MCF 10A (cell line): ENCODE measurements around the gene SLC9A4. TPM values are rescaled to one million over a fixed set of nuclear protein-coding genes. Genes with fewer than 3 reads are reported as not detected.
A peak's percentile ranks its signal among the peaks of the same experiment; 100 is the strongest.

Experiments used
- BruUV-seq: library from RNA; stranded (reverse); fragments of 400-500 nt; replicated peaks from 2 replicates; lab custom pipeline; 2021; lab: Mats Ljungman, UMichigan
- CTCF ChIA-PET: fragments of 300-600 bp; sonication (Branson Sonifier 250); formaldehyde crosslinking; extraction: SDS; loops from one replicate; lab custom pipeline; 2021; ENCODE audit warnings: antibody characterized with exemption, inconsistent platforms; lab: Yijun Ruan, JAX
- POLR2A ChIA-PET: fragments of 300-600, 350-650 bp; sonication (Branson Sonifier 250); formaldehyde crosslinking; extraction: SDS; loops from one replicate; lab custom pipeline; 2020; ENCODE audit warnings: antibody characterized with exemption, inconsistent platforms; lab: Yijun Ruan, JAX
- DNase-seq: peaks from one replicate; pipeline ENCODE4 v3.0.0-alpha.2; 2018; ENCODE audit not compliant: unreplicated experiment
- H3K27ac Mint-ChIP-seq: one replicate; pipeline ENCODE4 v1.8.0; 2022; ENCODE audit warnings: mild to moderate bottlenecking, low read depth, mixed read lengths; ENCODE audit not compliant: unreplicated experiment
- H3K27me3 Mint-ChIP-seq: one replicate; pipeline ENCODE4 v1.8.0; 2022; ENCODE audit warnings: mixed read lengths; ENCODE audit not compliant: insufficient read depth, unreplicated experiment
- H3K36me3 Mint-ChIP-seq: one replicate; pipeline ENCODE4 v1.8.0; 2022; ENCODE audit warnings: mild to moderate bottlenecking, moderate library complexity, mixed read lengths; ENCODE audit not compliant: insufficient read depth, unreplicated experiment
- H3K4me1 Mint-ChIP-seq: one replicate; pipeline ENCODE4 v1.8.0; 2022; ENCODE audit warnings: mixed read lengths; ENCODE audit not compliant: insufficient read depth, unreplicated experiment
- H3K4me3 Mint-ChIP-seq: one replicate; pipeline ENCODE4 v1.8.0; 2022; ENCODE audit warnings: mild to moderate bottlenecking, moderate library complexity, mixed read lengths; ENCODE audit not compliant: unreplicated experiment
- H3K9me3 Mint-ChIP-seq: one replicate; pipeline ENCODE4 v1.8.0; 2022; ENCODE audit warnings: mixed read lengths; ENCODE audit not compliant: unreplicated experiment
- intact Hi-C: fragments of 100-400 bp; cut with micrococcal nuclease; formaldehyde crosslinking; loops from 2 replicates; pipeline ENCODE4 v1.14.1; 2022
- total RNA-seq: library from RNA; stranded (reverse); gene quantifications from 2 replicates; pipeline ENCODE4 v1.2.3, GENCODE V29; 2022
- TF ChIP-seq, protein P1 (sequence below): fragments of 200-600 bp; IDR thresholded peaks from one replicate; pipeline ENCODE4 v1.8.0; 2022; ENCODE audit warnings: antibody characterized with exemption, mild to moderate bottlenecking; ENCODE audit not compliant: unreplicated experiment

Gene SLC9A4
- total RNA-seq, 1 experiment from 2014 or later: 0.07 TPM

DNA sequence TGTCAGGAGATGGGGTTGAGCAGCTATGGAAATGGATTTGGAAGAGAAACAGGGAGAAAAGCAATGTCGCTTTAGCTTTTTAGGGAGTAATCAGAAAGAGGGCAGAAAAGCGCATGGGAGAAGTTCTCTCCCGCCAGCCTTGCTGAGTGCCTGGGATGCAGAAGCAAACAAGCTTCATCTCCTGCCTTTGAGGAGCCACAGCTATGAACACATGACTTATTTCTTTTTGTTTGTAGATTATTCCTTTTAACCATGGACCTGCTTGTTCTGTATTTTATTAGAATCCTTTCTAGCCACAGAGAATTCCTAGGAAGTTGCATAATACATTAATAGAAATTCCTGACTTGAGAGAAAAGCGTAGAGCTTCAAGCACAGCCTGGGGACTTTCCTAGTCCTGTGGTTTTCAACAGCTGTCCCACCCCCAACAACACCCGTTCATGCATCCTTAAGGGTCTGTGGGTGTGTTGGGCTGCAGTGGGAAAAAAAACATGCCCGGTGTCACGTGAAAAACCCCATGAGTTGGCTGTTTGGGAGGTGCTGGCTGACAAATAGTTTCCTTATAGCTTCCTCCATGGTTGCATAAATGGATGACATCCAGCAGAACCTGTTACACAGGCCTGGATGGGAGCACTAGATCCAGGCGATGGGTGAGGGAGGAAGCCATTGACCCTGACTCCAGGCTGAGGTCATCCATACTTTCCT lies 14.9 kb downstream of the SLC9A4 start:
- ChIA-PET CTCF (interaction anchor here (0.6 to 2.9 kb wide), 5 partner anchors 15 to 302 kb away, joined by 3 to 29 read pairs (median 6); partner anchors contain the start of gene SLC9A4), POLR2A (no interaction called here)
- Mint-ChIP-seq H3K4me1 (peaks cover 6% of the 10 kb centered on the region), H3K27me3 (no peaks in the 10 kb centered on the region), H3K4me3 (no peak overlapping the region), H3K36me3 (no peaks in the 10 kb centered on the region), H3K27ac (no peak overlapping the region), H3K9me3 (peaks cover 2% of the 10 kb centered on the region)
- DNase-seq: peak; percentile 39
- intact Hi-C loops: no loop called here
- no TSS peak for BruUV-seq
- TF ChIP-seq, protein P1, sequence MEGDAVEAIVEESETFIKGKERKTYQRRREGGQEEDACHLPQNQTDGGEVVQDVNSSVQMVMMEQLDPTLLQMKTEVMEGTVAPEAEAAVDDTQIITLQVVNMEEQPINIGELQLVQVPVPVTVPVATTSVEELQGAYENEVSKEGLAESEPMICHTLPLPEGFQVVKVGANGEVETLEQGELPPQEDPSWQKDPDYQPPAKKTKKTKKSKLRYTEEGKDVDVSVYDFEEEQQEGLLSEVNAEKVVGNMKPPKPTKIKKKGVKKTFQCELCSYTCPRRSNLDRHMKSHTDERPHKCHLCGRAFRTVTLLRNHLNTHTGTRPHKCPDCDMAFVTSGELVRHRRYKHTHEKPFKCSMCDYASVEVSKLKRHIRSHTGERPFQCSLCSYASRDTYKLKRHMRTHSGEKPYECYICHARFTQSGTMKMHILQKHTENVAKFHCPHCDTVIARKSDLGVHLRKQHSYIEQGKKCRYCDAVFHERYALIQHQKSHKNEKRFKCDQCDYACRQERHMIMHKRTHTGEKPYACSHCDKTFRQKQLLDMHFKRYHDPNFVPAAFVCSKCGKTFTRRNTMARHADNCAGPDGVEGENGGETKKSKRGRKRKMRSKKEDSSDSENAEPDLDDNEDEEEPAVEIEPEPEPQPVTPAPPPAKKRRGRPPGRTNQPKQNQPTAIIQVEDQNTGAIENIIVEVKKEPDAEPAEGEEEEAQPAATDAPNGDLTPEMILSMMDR: no peak

GRCh38 chr2:102489646-102490045 lies 16.6 kb downstream of the SLC9A4 start:
- TF ChIP-seq, protein P1: no peak
- peaks cover 6% of the 10 kb centered on the region for H3K4me1 Mint-ChIP-seq
- H3K9me3 Mint-ChIP-seq: peaks cover 15% of the 10 kb centered on the region
- no peak overlapping the region for H3K4me3 Mint-ChIP-seq
- ChIA-PET CTCF (interaction anchor here (1.0 to 4.1 kb wide), 4 partner anchors 11 to 214 kb away, joined by 3 to 37 read pairs (median 4); partner anchors contain the start of gene SLC9A4), POLR2A (interaction anchor here (0.6 to 0.9 kb wide), 2 partner anchors 20 to 574 kb away, joined by 4 to 6 read pairs; no protein-coding TSS in a partner anchor)
- BruUV-seq: no TSS peak
- no peak for DNase-seq
- H3K36me3 Mint-ChIP-seq: no peaks in the 10 kb centered on the region
- intact Hi-C loops: no loop called here
- no peaks in the 10 kb centered on the region for H3K27me3 Mint-ChIP-seq
- no peak overlapping the region for H3K27ac Mint-ChIP-seq

GRCh38 chr2:102492006-102492405 lies 19.0 kb downstream of the SLC9A4 start:
- no TSS peak for BruUV-seq
- H3K4me3 Mint-ChIP-seq: no peak overlapping the region
- ChIA-PET POLR2A (interaction anchor here (0.6 kb wide), 1 partner anchor 32 kb away, joined by 4 read pairs; no protein-coding TSS in a partner anchor), CTCF (interaction anchor here (0.6 to 4.1 kb wide), 4 partner anchors 14 to 255 kb away, joined by 3 to 37 read pairs (median 4); partner anchors contain the start of gene SLC9A4)
- intact Hi-C loops: no loop called here
- TF ChIP-seq, protein P1: no peak
- no peak for DNase-seq
- H3K9me3 Mint-ChIP-seq: peaks cover 15% of the 10 kb centered on the region
- H3K27ac Mint-ChIP-seq: no peak overlapping the region
- H3K36me3 Mint-ChIP-seq: no peaks in the 10 kb centered on the region
- H3K4me1 Mint-ChIP-seq: peaks cover 6% of the 10 kb centered on the region
- no peaks in the 10 kb centered on the region for H3K27me3 Mint-ChIP-seq

GRCh38 chr2:102494570-102494969 lies 21.5 kb downstream of the SLC9A4 start:
- peaks cover 15% of the 10 kb centered on the region for H3K9me3 Mint-ChIP-seq
- ChIA-PET POLR2A (no interaction called here), CTCF (no interaction called here)
- no peak overlapping the region for H3K27ac Mint-ChIP-seq
- no peak overlapping the region for H3K4me3 Mint-ChIP-seq
- no peaks in the 10 kb centered on the region for H3K4me1 Mint-ChIP-seq
- intact Hi-C loops: no loop called here
- TF ChIP-seq, protein P1: no peak
- DNase-seq: no peak
- no peaks in the 10 kb centered on the region for H3K27me3 Mint-ChIP-seq
- no peaks in the 10 kb centered on the region for H3K36me3 Mint-ChIP-seq
- no TSS peak for BruUV-seq
